Psoas muscle (tissue), 8 donors: Measurements from ENCODE around the gene MEF2A. TPM values are rescaled to one million over a fixed set of nuclear protein-coding genes. Genes with fewer than 3 reads are reported as not detected.

Source experiments
- ATAC-seq, 4 donors: fragments of 200-7000 bp; cut with Tn5 transposase; one replicate each; pipeline ENCODE4 v1.9.1; 2020; ENCODE audit warnings: moderate library complexity in 3 of 4, mild to moderate bottlenecking in 2 of 4
- DNase-seq, 2 donors: peaks; one replicate each; pipeline ENCODE4 v3.0.0-alpha.2; 2020
- H3K27ac ChIP-seq: fragments of 200-600 bp; one replicate; pipeline ENCODE4 v1.8.0; 2022
- H3K27me3 ChIP-seq, 3 donors: fragments of 200-600 bp in 1 of 3; one replicate each; pipeline versions ENCODE4 v1.6.1 to v1.8.0; 2013 to 2022; ENCODE audit warnings: low read length in 2 of 3, mild to moderate bottlenecking in 2 of 3, moderate library complexity in 1 of 3; ENCODE audit not compliant: insufficient read depth in 3 of 3
- H3K36me3 ChIP-seq, 2 donors: fragments of 200-600 bp in 1 of 2; one replicate each; pipeline versions ENCODE4 v1.6.1 to v1.8.0; 2013 to 2022; ENCODE audit warnings: low read depth in 1 of 2, mild to moderate bottlenecking in 1 of 2, moderate library complexity in 1 of 2; ENCODE audit not compliant: insufficient read depth in 1 of 2
- H3K4me1 ChIP-seq: fragments of 200-600 bp; one replicate; pipeline ENCODE4 v1.8.0; 2022
- H3K4me3 ChIP-seq: fragments of 200-600 bp; one replicate; pipeline ENCODE4 v1.8.0; 2022; ENCODE audit warnings: mild to moderate bottlenecking
- H3K9me3 ChIP-seq: fragments of 200-600 bp; one replicate; pipeline ENCODE4 v1.8.0; 2022
- WGBS, 3 donors: extraction: QIAGEN DNeasy Blood & Tissue Kit; methylation state at CpG; one replicate each; pipeline versions ENCODE4 v1.1.6 to v1.1.7; 2013; 5-methylcytosine and 5-hydroxymethylcytosine counted together
- intact Hi-C, 2 donors: fragments of 100-400 bp; cut with DNase I; formaldehyde crosslinking; loops; one replicate each; pipeline versions ENCODE4 v1.11.0 to v1.14.2; 2022
- polyA plus RNA-seq, 3 donors: library from polyadenylated mRNA; stranded (reverse); fragments of 200-250 nt; gene quantifications; one replicate each; pipeline ENCODE4 v1.2.3, GENCODE V29; 2013
- total RNA-seq, 4 donors: library from RNA; stranded (reverse); fragmentation: NEBNext Ultra II Directional in 2 of 4; extraction: Animal tissue kit (Norgen Biotek cat#: 25700) in 2 of 4; gene quantifications; one replicate each; pipeline versions ENCODE4 v1.2.1 to v1.2.4, GENCODE V29; 2021 to 2023
- TF ChIP-seq, protein P1 (sequence below): fragments of 200-600 bp; IDR thresholded peaks from one replicate; pipeline ENCODE4 v1.8.0; 2022; ENCODE audit warnings: antibody characterized with exemption
- donor health status: healthy with polysubstance abuse.
- donor health status: DM: no; HTN: no; CAD: no; lungs with moderate emphysema.
- donor health status: Bipolar disorder and iron deficiency.
- donor health status: healthy.
- donor health status: DM: yes; HTN: yes; CAD: no.
- donor health status: DM: no; HTN: no; CAD: no.
- donor health status: DM: no; HTN: no; CAD: no.
- donor health status: DM: yes; HTN: yes; CAD: no.

MEF2A gene
- total and polyA plus RNA-seq, 7 donors = 17.1 to 92.6 (median 63.9) TPM

DNA sequence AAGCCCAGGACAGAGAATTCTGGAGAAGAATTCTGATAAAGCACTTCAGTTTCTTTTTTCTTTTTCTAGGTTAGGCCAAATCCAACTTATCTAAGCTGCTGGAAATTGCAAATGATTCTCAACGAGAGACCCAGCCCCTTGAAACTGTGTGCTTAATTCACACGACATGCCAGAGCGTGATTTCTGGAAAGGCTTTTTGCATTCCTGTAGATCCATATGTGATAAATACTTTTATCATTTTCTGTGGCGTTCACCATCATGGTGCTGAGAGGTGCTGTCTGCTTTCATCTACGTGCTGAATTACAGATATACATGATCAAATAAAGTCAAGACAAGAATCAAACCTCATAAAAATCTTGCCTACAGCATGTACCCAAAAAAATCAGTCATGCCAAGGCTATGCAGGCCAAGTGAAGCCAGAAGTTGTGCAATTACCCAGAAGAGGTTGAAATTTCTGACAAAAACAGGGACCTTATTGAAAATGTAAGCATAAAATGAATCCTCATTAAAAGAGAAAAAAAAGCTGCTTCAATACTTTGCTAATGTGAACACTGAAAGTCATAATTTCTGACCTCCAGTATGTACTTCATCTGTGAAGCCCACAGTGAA is 10.8 kb upstream of the MEF2A start:
- Histone ChIP-seq H3K36me3 (no peaks in the 10 kb centered on the region), H3K4me3 (no peak overlapping the region), H3K27ac (no peak overlapping the region), H3K27me3 (no peaks in the 10 kb centered on the region), H3K9me3 (no peaks in the 10 kb centered on the region), H3K4me1 (no peaks in the 10 kb centered on the region)
- TF ChIP-seq, protein P1, sequence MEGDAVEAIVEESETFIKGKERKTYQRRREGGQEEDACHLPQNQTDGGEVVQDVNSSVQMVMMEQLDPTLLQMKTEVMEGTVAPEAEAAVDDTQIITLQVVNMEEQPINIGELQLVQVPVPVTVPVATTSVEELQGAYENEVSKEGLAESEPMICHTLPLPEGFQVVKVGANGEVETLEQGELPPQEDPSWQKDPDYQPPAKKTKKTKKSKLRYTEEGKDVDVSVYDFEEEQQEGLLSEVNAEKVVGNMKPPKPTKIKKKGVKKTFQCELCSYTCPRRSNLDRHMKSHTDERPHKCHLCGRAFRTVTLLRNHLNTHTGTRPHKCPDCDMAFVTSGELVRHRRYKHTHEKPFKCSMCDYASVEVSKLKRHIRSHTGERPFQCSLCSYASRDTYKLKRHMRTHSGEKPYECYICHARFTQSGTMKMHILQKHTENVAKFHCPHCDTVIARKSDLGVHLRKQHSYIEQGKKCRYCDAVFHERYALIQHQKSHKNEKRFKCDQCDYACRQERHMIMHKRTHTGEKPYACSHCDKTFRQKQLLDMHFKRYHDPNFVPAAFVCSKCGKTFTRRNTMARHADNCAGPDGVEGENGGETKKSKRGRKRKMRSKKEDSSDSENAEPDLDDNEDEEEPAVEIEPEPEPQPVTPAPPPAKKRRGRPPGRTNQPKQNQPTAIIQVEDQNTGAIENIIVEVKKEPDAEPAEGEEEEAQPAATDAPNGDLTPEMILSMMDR = no peak
- ATAC-seq (no peak), DNase-seq (no peak)
- intact Hi-C loops = no loop called here
- WGBS, 3 donors = 63 to 89% (median 86%) methylated on average over 5 of the region's 5 CpGs

DNA sequence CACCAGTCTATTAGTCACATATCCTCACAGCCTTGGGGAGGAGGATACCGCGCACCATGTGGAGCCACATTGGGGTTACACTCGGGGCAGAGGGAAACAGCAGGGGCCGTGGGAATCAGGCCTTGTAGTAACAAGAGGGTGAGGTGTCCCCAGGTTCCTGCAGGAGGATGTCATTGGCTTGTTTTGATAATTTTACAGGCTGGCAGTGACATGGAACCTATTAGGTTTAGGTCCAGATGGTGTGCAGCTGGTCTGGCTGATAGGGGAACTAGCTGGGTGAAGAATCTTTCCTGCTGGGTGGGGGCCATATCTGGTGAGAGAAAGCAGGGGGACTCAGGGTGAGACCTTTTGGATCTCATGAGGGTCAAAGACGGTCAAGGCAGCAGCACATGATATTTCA is 9.8 kb upstream of the MEF2A start:
- WGBS, 3 donors = 54 to 93% (median 75%) methylated on average over 5 of the region's 5 CpGs
- ATAC-seq = peak in 2 of 4 donors; percentile 37 to 42
- Histone ChIP-seq H3K4me1 (no peaks in the 10 kb centered on the region), H3K27ac (no peak overlapping the region), H3K4me3 (no peak overlapping the region), H3K36me3 (no peaks in the 10 kb centered on the region), H3K27me3 (no peaks in the 10 kb centered on the region), H3K9me3 (no peaks in the 10 kb centered on the region)
- intact Hi-C loops = no loop called here
- DNase-seq = no peak
- TF ChIP-seq, protein P1 = no peak

DNA sequence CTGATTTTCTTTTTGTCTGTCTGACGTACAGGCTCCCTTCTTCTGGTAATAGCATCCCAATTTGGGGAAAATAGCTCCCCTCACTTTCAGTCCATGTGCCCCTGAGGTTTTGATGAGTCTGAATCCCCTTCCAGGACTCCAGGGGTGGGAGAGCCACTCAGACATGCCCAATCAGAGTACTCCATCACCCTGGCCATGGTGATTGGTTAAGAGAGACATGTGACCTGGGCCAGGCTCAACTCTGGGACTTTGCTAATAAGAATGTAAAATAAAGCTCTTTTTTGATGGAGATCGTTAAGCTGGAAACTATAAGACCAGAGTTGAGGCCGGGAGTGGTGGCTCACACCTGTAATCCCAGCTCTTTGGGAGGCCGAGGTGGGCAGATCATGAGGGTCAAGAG is 9.2 kb upstream of the MEF2A start:
- ATAC-seq = no peak
- Histone ChIP-seq H3K27ac (no peak overlapping the region), H3K27me3 (no peaks in the 10 kb centered on the region), H3K4me3 (no peak overlapping the region), H3K9me3 (no peaks in the 10 kb centered on the region), H3K4me1 (no peaks in the 10 kb centered on the region), H3K36me3 (no peaks in the 10 kb centered on the region)
- DNase-seq = no peak
- intact Hi-C loops = no loop called here
- 92 to 97% (median 93%) methylated on average over 4 of the region's 4 CpGs for WGBS, 3 donors
- TF ChIP-seq, protein P1 = no peak

DNA sequence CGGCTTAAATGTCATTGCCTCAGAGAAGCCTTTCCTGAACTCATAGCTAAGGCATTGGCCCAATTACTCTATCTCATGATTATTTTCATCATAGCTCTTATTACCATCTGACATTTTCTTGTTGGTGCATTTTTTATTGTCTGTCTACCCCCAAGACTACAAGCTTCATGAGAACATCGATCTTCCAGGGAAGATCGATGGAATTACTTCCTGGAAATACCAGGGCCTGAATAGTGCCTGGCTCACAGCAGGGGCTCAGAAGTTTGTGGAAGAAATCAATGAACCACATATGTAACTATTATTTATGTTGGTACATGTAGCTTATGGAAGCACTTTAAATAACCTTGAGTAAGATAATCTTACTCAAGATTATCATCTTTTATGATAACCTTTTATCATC is 7.7 kb upstream of the MEF2A start:
- no peaks in the 10 kb centered on the region for H3K27me3 ChIP-seq
- TF ChIP-seq, protein P1 = no peak
- 50 to 80% (median 68%) methylated on average over 3 of the region's 3 CpGs for WGBS, 3 donors

DNA sequence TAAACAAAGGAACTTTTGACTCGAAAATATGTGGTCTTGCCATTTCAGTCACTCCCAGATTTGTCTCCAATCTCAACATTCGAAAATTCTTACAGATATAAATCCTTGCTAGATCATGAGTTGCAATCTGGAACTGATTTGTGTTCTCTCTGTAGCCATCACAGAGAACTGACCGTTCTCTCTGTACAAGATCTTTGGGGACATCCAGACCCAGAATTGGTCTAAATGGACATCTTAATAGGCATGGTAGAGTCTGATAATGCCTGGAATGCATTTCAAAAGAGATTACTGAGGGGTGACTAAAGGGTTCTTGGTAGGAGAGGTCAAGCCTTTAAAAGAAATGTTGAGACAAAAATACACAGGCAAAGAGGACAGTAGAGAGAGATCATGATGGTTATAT is 7.2 kb upstream of the MEF2A start:
- no peaks in the 10 kb centered on the region for H3K9me3 ChIP-seq
- TF ChIP-seq, protein P1 = no peak
- WGBS, 3 donors = 46 to 59% (median 46%) methylated on average over 3 of the region's 3 CpGs
- H3K27me3 ChIP-seq = no peaks in the 10 kb centered on the region
- intact Hi-C loops = no loop called here
- ATAC-seq (no peak), DNase-seq (no peak)
- H3K36me3 ChIP-seq = no peaks in the 10 kb centered on the region
- no peaks in the 10 kb centered on the region for H3K4me1 ChIP-seq
- H3K27ac ChIP-seq = no peak overlapping the region
- no peak overlapping the region for H3K4me3 ChIP-seq

More for the DNA sequence above, 7.7 kb upstream of the MEF2A start:
- no peak for DNase-seq
- intact Hi-C loops = no loop called here
- no peak overlapping the region for H3K4me3 ChIP-seq
- H3K9me3 ChIP-seq = no peaks in the 10 kb centered on the region
- ATAC-seq = no peak
- no peaks in the 10 kb centered on the region for H3K4me1 ChIP-seq
- H3K27ac ChIP-seq = no peak overlapping the region
- H3K36me3 ChIP-seq = no peaks in the 10 kb centered on the region
